Measurements from ENCODE around the gene ELOVL1.
A peak's percentile ranks its signal among the peaks of the same experiment; 100 is the strongest.

Gene ELOVL1

DNA sequence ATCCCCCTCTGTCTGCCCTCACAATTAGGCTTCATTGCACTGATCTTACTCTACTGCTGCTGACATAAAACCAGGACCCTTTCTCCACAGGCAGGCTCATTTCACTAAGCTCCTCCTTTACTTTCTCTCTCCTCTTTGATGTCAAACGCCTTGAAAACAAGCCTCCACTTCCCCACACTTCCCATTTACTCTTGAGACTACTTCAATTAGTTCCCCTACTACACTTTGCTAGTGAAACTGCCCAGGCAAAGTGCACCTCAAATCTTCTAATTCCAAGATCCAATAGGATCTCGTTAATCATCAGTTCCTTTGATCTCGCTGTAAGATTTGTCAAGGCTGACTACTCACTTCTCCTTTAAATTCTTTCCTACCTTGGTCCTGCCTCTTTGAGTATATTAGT lies 14.9 kb downstream of the ELOVL1 start:
- DNase-seq, result no peak

- no peak for DNase-seq
Measured at GRCh38 chr1:43352351-43352705, 15.5 kb downstream of the ELOVL1 start.

DNA sequence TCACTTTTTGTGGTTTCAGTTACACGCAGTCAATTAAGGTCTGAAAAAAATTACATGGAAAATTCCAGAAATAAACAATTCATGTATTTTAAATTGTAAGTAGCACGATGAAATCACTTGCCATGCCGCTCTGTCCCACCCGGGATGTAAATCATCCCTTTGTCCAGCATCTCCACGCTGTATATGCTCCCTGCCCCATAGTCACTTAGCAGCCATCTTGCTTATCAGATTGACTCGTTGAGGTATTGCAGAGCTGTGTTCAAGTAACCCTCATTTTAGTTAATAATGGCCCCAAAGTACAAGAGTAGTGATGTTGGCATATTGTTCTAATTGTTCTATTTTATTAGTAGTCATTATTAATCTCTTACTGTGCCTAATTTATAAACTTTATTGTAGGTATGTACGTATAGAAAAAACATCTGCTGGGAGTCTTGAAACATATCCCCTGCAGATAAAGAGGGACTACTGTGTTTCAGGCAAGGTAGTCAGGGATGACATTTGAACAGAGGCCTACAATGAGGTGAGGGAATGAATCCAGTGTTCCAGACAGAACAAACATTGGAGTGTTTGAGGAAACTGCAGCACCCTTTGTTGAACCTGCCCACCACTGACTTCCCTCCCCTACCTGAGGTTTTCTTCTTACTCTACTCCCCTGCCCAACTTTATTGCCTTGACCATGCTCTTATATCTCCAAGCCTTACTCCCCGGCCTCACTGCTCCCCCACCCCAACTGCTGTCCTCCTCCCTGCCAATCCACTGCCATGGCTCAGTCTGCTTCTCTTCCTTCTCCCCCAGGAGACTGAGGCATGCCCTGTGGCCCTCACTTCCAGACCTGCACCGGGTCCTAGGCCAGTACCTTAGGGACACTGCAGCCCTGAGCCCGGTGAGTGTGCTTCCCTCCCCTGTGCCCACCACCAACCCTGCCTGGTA lies 16.1 kb downstream of the ELOVL1 start:
- DNase-seq, result no peak

DNA sequence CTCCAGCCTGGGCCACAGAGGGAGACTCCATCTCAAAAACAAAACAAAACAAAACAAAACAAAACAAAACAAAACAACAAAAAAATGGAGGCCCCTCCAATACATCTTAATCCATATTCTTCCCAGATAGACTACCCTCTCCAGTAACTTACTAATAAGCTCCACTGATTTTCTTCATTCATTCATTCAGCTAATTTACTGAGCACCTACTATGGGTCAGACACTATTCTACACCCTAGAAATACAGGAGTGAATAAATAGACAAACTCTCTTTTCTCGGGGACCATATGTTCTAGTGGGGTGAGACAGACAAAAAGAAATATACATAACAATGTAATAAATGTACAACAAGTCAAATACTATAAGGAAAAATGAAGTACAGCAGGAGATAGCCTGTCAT lies 16.8 kb downstream of the ELOVL1 start:
- DNase-seq, result no peak

GRCh38 chr1:43349594-43350306 lies 18.1 kb downstream of the ELOVL1 start:
- no peak for DNase-seq

- DNase-seq, result peak; percentile 23
Measured at GRCh38 chr1:43348809-43349593, 18.8 kb downstream of the ELOVL1 start.

GRCh38 chr1:43348343-43348808 lies 19.4 kb downstream of the ELOVL1 start:
- no peak for DNase-seq

GRCh38 chr1:43346636-43347035 lies 21.2 kb downstream of the ELOVL1 start:
- no peak for DNase-seq

DNA sequence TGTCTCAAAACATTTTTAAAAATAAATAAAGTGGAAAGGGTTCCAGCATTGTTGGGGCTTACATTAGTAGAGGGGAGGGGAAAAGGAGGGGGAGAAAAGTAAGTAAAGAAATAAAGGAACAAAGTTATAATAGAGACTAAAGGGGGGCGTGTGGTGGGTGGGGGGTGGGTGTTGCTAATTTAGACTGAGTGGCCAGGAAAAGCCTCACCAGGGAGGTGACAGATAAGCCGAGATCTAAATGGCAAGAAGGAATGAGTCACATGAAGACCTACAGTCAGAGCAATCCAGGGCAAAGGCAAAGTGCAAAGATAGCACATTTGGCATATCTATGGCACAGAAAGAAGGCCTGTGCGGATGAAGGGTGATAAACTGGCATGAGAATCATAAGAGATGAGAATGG lies 22.7 kb downstream of the ELOVL1 start:
- no peak for DNase-seq

DNA sequence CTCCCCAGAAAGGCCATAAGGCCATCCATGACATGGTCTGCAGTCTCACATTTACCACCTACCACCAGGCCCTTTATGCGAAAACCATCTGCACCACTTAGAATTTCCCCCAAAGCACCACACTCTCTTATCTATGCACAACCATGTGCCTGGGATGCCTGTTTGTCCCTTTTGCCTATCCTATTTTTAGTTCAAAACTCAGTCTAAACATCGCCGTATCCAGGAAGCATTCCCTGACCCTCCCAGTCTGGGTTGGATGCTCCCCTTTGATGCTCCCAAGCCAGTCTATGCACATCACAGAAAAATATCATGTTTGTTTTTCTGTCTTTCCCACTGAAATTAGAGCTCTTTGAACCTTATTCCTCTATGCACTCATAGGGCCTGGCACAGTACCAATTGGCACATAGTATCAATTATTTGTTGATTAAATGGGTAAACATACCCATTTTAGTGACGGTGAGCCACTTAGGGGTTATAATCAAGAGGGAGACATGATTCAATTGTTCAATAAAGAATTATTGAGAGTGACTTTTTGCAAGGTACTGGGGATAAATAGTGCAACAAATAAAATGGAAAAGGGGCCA lies 23.5 kb downstream of the ELOVL1 start:
- DNase-seq, result no peak

GRCh38 chr1:43340559-43340958 lies 27.3 kb downstream of the ELOVL1 start:
- no peak for DNase-seq

DNA sequence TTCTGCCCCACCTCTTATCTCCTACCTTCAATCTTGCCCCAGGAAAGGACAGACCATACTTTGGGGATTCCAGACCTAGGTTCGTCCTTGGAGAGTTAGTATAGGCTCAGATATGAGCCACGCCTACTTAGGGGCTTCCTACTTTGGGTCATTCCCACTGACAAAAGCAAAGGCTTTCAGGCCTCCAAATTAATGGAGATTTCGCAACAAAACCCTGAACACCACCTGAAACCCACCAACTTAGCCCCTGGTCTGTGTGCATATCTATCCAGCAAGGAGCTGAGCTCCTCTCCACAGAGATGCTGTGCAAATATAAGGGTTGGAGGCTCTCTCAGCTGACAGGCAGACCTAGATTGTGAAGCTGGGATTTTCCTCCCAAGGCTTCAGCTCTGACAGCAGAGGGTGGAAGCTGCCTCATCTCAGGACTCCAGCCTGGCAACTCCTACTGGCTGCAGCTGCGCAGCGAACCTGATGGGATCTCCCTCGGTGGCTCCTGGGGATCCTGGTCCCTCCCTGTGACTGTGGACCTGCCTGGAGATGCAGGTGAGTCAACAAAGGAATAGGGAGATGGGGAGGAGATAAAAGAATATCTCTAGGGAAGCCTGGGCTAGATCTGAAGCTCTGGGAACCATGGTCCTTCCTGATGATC lies 28.1 kb downstream of the ELOVL1 start:
- DNase-seq, result no peak

GRCh38 chr1:43338001-43338400 lies 29.8 kb downstream of the ELOVL1 start:
- no peak for DNase-seq

GRCh38 chr1:43337588-43337987 lies 30.2 kb downstream of the ELOVL1 start, which contains the start of gene MPL:
Gene MPL, plus strand, starts transcription at chr1:43337818. Its CDS starts 31 bp downstream, at chr1:43337849.
- no peak for DNase-seq

DNA sequence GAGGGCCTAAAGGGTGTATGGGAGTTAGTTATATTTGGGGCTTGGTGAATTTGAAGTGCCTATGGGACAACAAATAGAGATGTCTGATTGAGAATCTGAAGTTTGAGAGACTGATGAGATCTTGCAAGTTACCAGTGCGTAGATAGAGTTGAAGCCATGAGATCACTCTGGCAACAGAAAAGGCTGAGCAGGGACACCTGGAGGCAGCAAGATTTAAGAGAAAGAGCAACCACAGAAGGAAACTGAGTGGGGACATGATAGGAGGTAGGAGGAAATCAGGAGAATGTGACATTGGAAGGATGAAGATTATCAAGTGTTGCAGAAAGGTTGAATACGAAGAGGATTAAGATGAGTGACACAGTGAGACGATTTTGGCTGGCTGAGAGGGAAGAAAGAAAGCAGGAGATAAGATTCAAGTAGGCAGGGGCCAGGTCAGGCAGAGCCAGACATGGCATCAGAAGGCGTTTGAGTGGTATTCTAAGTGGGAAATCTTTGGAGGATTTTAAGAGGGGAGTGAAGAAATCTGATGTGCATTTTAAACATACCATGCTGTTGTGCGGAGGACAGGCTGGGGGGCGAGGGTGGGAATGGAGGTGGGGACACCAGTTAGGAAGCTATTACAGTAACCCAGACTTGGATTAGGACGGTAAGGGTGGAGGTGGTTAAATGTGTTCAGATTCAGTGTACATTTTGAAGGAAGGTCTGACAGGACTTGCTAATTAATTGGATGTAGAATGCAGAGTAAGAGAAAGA lies 33.2 kb downstream of the ELOVL1 start:
- no peak for DNase-seq

- DNase-seq, result no peak
Measured at GRCh38 chr1:43331688-43332087, 36.1 kb downstream of the ELOVL1 start.

- DNase-seq, result no peak
Measured at GRCh38 chr1:43329995-43330751, 37.6 kb downstream of the ELOVL1 start.

- DNase-seq, result no peak
Measured at GRCh38 chr1:43327549-43328292, 40.1 kb downstream of the ELOVL1 start.

- no peak for DNase-seq
Measured at GRCh38 chr1:43325381-43325780, 42.4 kb downstream of the ELOVL1 start.

- DNase-seq, result no peak
Measured at GRCh38 chr1:43324810-43325209, 43.0 kb downstream of the ELOVL1 start.

All from NCI-H187 treated with DMSO at 0.1 percent for 48 hours (cell line).